AG09319 (cell line): ENCODE measurements around the gene SMC1B.

ENCODE experiments used
- DNase-seq: peaks from one replicate; pipeline ENCODE4 v3.0.0-alpha.2; 2010; ENCODE audit warnings: low read depth; ENCODE audit errors: extremely low read depth
- CTCF ChIP-seq: IDR thresholded peaks from 2 replicates; pipeline ENCODE4 v1.5.1; 2011; ENCODE audit warnings: low read depth, mild to moderate bottlenecking, inconsistent platforms, low read length, moderate library complexity

Gene SMC1B

GRCh38 chr22:45425101-45425500 is 11.7 kb upstream of the SMC1B start:
- DNase-seq: no peak
- TF ChIP-seq CTCF: no peak

- no peak for TF ChIP-seq CTCF
- DNase-seq: no peak
Observed at GRCh38 chr22:45424241-45424731, 10.9 kb upstream of the SMC1B start.

- TF ChIP-seq CTCF: no peak
- DNase-seq: no peak
Observed at GRCh38 chr22:45423524-45423923, 10.1 kb upstream of the SMC1B start.

GRCh38 chr22:45422237-45422983 is 9.0 kb upstream of the SMC1B start:
- no peak for DNase-seq
- no peak for TF ChIP-seq CTCF

GRCh38 chr22:45421349-45422055 is 8.1 kb upstream of the SMC1B start:
- no peak for TF ChIP-seq CTCF
- DNase-seq: no peak

- DNase-seq: no peak
- TF ChIP-seq CTCF: no peak
Observed at GRCh38 chr22:45420539-45420938, 7.1 kb upstream of the SMC1B start.

GRCh38 chr22:45420011-45420410 is 6.6 kb upstream of the SMC1B start:
- no peak for TF ChIP-seq CTCF
- no peak for DNase-seq
